NCI-H526 treated with DMSO at 0.1 percent for 48 hours (cell line): Measurements from ENCODE around the gene PVALB.

ENCODE experiments used
- DNase-seq: peaks from one replicate; lab custom pipeline; 2025; lab: John Stamatoyannopoulos, UW

Gene PVALB

DNA sequence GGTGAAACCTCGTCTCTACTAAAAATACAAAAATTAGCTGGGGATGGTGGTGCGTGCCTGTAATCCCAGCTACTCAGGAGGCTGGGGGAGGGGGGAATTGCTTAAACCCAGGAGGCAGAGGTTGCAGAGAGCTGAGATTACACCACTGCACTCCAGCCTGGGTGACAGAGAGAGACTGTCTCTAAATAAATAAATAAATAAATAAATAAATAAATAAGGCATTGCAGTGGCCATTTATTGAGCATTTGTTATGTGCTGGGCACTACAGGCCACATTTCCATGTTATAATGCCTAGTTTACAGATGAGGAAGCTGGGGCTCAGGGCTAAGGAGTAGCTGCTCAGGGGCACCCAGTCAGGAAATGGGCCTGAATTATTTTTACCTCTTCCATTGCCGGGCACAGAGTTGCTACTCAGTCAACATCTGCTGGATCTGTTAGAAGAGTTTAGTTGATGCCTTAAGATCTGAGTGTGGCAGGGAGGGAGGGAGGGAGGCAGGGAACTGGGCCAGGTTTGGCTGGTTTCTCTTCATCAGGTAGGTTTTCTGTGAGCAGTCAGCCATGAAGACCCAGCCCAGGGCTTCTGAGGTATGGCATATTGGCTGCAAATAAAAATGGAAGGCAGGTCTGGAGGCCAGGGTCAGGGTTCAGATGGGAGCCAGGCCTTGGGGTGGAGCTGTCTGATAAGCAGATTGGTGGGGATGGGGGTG lies 5.6 kb downstream of the PVALB start:
- DNase-seq, result no peak

DNA sequence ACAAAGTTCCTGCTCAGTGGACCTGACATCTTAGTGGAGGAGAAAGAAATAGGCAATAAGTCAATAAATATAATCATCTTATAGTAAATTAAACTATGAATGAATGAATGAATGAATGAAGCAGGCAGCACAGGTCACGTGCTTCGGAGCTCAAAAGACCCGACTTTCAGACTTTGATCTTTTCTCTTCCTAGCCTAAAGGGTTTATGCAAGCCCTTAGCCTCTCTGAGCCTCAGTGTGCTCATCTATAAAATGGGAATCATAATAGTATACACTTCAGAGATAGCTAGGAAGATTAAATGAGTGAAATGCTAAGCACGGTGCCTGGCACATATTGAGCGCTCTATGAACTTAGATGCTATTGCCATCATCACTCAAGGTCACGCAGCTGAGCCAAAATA lies 7.5 kb downstream of the PVALB start:
- DNase-seq, result no peak

DNA sequence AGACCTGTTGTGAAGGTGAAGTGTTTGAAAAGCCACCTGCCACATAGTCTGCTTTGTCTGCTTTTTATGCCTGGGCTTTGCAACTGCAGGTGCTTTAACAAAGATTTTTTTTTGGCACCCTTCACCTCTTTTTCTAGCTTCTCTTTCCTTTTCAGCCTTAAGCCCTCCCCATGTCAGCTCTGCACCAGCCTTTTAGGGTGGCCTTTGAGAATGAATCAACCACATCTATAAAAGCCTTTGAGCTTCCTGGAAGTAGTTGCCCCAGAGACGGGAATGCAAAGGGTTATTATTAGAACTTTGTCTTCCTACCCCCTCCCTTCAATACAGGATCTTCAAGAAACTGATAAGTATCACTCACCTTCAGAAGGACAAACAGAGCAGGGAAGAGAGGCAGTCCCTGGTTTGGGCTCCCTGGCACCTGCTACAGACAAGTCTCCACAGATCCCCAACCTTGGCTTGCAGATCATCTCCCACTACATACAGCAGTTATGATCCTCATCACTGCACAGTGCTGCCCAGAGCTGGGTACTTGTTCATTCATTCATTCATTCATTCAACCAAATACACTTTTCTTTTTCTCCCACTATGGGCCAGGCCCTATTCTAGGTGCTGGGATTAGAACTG lies 8.0 kb downstream of the PVALB start:
- no peak for DNase-seq

- no peak for DNase-seq
Observed at GRCh38 chr22:36807627-36808026, 9.2 kb downstream of the PVALB start.

- DNase-seq, result no peak
Observed at GRCh38 chr22:36806835-36807234, 10.0 kb downstream of the PVALB start.

GRCh38 chr22:36803358-36803757 lies 13.5 kb downstream of the PVALB start:
- DNase-seq, result no peak

- DNase-seq, result no peak
Observed at GRCh38 chr22:36798674-36799066, 18.2 kb downstream of the PVALB start.

DNA sequence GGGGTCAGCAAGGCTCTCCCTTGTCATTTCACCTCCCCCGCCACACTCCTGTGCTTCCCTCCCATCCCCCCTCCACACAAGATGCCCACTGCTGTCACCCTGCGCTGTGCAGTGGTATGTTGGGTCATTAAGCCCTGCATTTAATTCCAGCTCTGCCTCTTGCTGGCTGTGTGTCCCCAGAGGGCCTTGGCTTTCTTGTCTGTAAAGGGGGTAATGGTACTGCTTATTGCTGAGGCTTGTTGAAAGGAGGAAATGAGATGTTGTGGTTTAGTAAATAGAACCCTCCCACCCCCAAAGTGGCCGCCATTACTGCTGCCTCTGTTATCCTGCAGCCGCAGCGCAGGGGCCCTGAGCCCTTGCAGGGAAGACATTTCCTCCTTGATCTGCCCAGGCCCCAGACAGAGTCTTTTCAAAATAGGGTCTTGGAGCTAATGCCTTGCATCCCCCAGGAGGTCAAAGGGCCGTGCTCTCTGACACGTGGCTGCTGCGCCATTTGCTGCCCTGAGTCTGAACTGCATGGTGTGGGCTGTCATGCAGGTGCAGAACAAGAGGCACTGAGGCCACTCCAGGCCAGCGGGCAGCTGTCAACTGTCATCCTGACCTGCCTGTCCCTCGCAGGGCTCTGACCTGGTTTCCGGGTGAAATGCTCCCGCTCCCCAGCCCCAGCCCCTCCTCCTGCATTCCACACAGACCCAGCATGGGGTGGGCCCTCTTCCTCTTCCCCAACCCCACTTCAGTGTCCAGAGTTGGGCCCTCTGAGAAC lies 18.7 kb downstream of the PVALB start:
- DNase-seq, result no peak

- DNase-seq, result no peak
Observed at GRCh38 chr22:36797374-36797773, 19.5 kb downstream of the PVALB start.

- no peak for DNase-seq
Observed at GRCh38 chr22:36796552-36797175, 20.2 kb downstream of the PVALB start.

- DNase-seq, result no peak
Observed at GRCh38 chr22:36795633-36796032, 21.2 kb downstream of the PVALB start.

DNA sequence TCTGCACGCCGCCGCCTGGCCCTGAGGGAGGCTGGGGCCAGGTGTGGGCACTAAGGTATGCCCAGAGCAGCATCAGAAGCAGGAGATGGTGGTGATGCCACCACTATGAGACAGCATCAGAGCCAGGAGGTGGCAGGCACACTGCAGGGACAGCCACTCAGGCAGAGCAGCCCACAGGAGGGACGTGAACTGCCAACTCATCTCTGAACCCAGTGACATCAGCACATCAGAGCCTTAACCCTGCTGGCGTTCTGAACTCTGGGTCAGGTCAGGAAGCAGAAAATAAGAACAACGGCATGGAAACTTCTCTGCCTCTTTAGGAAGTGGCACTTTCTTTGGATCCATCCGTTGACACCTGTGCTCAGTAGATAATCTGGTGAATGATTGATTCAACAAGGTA lies 26.2 kb downstream of the PVALB start:
- no peak for DNase-seq

- no peak for DNase-seq
Observed at GRCh38 chr22:36787204-36787988, 29.4 kb downstream of the PVALB start.

DNA sequence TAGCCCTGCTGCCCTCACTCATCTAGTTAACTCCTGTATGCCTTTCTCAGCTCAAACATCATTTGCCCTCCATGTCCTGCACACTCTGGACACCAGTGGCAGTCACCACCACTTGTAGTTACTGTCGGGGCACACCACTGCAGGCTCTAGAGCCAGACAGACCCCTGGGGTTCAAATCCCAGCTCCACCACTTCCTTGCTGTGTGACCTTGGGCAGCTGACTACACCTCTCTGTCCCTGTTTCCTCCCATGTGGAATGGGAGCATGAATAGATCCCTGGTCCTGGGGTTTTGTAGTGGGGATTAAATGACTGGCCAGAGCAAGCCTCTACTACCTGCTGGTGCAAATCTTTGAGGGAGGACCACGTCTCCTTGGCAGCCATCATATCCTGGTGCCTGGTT lies 33.1 kb downstream of the PVALB start:
- no peak for DNase-seq

GRCh38 chr22:36781656-36782627 lies 34.9 kb downstream of the PVALB start:
- peak; percentile 8 for DNase-seq

DNA sequence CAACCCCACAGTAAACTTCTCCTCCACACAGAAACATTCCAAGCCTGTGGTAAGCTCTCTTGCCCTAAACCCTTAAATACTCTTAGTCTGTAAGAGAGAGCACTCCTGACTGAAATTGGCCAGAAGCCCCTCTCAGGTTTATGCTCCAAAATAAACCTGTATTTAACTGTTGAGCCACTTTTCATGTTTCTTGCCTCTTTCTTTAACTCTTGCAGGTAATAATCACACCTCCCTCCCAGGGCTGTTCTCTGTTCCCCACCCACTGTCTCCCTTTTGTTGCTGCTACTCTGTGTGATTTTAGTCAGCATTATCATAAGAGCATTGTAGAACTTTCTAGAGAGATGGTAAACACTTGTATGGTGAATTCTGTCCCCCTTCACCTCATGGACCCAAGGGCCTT lies 38.8 kb downstream of the PVALB start:
- no peak for DNase-seq

DNA sequence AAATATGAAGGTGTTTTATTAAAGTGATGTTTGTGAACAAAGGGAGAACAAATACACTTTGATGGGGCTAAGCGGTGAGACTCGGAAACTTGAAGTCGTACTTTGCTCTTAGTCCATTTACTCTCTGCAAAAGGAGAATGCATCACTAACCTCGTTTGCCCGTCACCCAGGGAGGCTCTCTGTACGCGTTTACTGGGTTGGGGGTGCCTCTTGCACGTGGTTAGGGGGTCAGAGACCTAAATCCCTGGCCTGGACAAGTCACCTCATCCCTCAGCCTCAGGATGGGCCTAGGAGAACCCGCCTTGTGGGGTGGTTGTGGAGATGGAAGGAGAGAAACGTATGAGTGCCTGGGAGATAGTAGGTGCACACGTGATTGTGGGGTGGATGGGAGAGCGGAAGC lies 40.1 kb downstream of the PVALB start:
- DNase-seq, result no peak

DNA sequence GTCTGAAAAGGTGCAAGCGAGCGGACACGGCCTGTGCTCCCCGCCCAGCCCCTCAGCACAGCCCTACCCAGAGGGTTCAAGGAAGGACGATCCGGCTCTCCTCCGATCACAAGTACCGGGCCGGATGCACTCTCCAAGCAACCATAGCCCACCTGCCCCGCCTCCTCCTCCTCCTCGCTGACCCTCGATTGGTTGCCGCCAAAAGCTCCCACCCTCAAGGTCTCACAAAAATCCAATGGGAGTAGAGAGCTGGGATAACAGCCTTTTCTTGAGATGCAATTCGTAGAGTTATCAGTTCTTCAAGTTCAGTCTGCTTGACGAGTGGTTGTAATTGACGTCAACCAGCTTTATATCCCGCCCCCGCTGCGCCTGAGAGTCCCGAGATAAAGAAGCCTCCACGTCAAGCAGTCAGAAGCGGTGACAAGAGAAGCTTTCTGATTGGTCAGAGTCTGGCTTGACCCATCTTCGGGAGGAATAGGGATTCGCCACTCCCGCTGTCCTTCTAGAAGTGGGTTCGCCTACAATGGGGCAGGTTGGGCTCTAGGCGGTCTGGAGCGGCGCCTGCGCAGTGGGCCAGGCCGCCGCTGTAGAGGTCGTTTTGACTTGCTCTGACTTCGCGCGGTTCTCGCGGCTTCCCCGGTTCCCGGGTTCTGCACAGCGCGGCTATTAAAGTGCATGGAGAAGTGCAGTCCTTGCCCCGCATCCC lies 40.7 kb downstream of the PVALB start, which contains the start of gene IFT27:
IFT27 (minus strand) TSS at position 156 of the 706 bp plus-strand sequence. CDS start 412 bp downstream, outside the sequence.
- DNase-seq, result peak; percentile 98

- DNase-seq, result peak; percentile 5
Observed at GRCh38 chr22:36775586-36775963, 41.3 kb downstream of the PVALB start.

DNA sequence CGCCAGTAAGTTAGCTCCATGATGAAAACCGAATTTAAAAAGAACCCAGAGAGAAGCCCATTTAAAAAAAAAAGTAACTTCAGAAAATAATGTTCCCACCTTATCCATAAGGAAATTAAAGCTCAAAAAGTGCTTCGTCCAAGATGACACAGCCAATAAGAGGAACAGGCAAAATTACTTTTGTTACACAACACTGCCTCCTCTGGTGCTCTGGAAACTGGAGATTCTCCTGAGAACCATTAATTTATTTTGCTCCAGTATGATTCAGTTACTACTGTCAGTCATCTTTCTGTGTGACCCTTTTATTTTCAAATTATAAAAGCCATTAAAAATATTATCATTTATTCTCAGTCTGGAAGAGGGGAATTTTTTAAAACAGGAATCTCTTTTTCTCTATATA lies 42.9 kb downstream of the PVALB start:
- DNase-seq, result no peak
